ENCODE results near the gene ARFGEF2. TPM values are rescaled to one million over a fixed set of nuclear protein-coding genes. Genes with fewer than 3 reads are reported as not detected.
A peak's percentile ranks its signal among the peaks of the same experiment; 100 is the strongest.

The ARFGEF2 gene
- total and polyA plus RNA-seq, 7 donors: 11.4 to 28.2 (median 23.8) TPM

DNA sequence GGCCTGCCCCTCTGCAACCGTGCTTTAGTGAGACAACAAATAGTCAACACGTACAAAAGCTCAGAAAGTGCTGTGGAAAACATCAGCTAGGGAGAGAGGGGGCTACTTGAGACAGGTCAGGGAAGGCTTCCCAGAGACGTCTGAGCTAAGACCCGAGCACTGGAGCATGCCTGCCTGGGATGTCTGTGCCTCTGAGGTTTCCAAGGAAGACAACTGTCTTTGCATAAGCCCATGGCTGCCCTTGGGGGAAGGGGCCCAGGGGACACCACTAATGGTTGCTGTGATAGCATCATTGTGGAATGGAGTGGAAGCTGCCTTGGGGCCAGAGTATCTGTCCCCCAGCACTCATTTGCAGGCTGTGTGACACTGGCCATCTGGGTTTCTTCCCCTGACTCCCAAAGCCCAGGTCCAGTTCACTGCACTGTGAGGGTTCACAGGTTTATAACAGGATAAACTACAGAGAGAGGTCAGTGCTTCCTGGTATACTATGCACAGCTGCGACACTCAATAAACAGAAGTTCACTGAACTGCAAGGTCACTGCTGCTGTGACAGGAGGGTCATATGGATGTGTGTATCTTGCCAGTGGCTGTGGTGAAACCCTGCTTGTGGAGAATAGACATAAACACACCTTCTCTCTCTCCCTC lies 1.5 kb upstream of the ARFGEF2 start:
- H3K27ac ChIP-seq: no peak overlapping the region
- peaks cover 0 to 38% (median 28%) of the 10 kb centered on the region in 4 donors for H3K4me1 ChIP-seq
- H3K9me3 ChIP-seq: no peaks in the 10 kb centered on the region
- WGBS, 2 donors: 45 to 75% methylated on average over 5 of the region's 5 CpGs
- no peak overlapping the region for H3K4me3 ChIP-seq
- no peak for DNase-seq
- H3K27me3 ChIP-seq: no peaks in the 10 kb centered on the region
- TF ChIP-seq, protein P1, sequence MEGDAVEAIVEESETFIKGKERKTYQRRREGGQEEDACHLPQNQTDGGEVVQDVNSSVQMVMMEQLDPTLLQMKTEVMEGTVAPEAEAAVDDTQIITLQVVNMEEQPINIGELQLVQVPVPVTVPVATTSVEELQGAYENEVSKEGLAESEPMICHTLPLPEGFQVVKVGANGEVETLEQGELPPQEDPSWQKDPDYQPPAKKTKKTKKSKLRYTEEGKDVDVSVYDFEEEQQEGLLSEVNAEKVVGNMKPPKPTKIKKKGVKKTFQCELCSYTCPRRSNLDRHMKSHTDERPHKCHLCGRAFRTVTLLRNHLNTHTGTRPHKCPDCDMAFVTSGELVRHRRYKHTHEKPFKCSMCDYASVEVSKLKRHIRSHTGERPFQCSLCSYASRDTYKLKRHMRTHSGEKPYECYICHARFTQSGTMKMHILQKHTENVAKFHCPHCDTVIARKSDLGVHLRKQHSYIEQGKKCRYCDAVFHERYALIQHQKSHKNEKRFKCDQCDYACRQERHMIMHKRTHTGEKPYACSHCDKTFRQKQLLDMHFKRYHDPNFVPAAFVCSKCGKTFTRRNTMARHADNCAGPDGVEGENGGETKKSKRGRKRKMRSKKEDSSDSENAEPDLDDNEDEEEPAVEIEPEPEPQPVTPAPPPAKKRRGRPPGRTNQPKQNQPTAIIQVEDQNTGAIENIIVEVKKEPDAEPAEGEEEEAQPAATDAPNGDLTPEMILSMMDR (IDR thresholded peaks at IDR 0.05): no peak
- TF ChIP-seq POLR2A (IDR thresholded peaks at IDR 0.05): peak in 1 of 2 donors; percentile 31
- no peaks in the 10 kb centered on the region for H3K36me3 ChIP-seq
- intact Hi-C loops (cut with DNase I): no loop called here

DNA sequence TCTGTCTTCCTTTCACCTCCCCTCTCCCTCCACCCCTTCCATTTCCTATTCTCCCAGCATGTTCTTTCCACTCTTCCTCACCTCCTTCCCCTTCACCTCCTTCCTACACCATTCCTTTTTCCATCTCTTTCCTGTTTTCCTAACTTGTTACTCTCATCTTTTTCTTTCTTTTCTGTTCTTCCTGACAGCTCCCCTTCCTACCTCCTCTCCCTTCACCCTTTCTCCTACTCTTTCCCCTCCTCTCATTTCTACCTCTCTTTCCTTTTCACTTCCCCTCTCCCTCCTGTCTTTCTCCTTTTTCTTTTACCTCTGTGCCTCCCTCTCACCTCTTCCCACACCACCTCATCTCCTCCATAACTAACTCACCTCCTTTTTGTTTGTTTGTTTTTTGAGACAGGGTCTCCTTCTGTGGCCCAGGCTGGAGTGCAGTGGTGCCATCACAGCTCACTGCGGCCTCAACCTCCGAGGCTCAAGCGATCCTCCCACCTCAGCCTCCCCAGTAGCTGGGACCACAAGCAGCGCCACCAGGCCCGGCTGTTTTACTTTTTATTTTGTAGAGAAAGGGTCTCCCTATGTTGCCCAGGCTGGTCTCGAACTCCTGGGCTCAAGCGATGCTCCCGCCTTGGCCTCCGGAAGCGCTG lies 864 bp upstream of the ARFGEF2 start:
- intact Hi-C loops (cut with DNase I): no loop called here
- H3K4me1 ChIP-seq: peaks cover 0 to 38% (median 28%) of the 10 kb centered on the region in 4 donors
- no peak for DNase-seq
- 19 to 27% methylated on average over 10 of the region's 10 CpGs for WGBS, 2 donors
- H3K9me3 ChIP-seq: no peaks in the 10 kb centered on the region
- H3K27me3 ChIP-seq: no peaks in the 10 kb centered on the region
- H3K36me3 ChIP-seq: no peaks in the 10 kb centered on the region
- peak overlapping the region; percentile 91 to 93 (median 92) for H3K27ac ChIP-seq
- H3K4me3 ChIP-seq: peak overlapping the region; percentile 89 to 96 (median 92)
- TF ChIP-seq, protein P1 (IDR thresholded peaks at IDR 0.05): no peak
- no peak for TF ChIP-seq EP300 (IDR thresholded peaks at IDR 0.05)
- no peak for TF ChIP-seq POLR2AphosphoS5 (IDR thresholded peaks at IDR 0.05)
- TF ChIP-seq POLR2A (IDR thresholded peaks at IDR 0.05): no peak

DNA sequence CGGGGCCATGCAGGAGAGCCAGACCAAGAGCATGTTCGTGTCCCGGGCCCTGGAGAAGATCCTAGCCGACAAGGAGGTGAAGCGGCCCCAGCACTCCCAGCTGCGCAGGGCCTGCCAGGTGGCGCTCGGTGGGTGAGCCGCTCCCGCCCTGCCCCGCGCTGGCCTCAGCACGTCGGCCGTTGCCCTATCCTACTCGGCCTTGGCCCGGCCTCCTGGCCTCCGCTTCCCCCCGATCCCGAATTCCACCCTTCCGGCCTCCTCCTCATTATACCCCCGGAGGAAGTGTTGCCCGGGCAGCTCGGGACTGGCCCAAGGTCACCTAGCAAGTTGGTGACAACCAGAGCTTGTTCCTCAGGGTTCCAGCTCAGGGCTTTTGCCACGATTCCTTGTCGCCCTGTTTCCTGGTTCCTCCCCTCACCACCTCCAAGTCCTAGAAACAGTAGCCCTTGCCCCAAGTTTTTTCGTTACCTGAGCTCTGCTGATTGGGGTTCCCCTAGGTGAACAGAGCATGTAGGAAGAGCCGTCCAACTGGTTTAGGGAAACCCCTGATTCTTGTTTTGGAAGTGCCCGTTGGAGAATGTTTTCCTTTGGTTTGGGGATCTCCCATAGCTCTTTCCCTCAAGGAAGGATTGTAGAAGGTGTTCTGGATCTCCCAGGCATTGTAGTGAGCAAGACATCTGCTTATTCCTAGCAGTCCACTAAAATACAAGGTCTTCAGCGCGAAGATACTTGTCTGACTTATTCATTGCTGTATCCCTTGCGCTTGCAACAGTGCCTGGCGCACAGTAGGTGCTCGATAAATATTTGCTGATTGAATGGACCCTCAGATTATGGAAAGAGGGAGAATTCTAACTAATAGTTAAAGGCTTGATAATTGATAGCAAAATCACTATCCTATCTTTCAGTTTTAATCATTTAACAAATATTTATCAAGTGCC lies 641 bp downstream of the ARFGEF2 start:
- peak overlapping the region; percentile 89 to 96 (median 92) for H3K4me3 ChIP-seq
- H3K36me3 ChIP-seq: no peaks in the 10 kb centered on the region
- H3K9me3 ChIP-seq: no peaks in the 10 kb centered on the region
- WGBS, 2 donors: 3 to 10% methylated on average over 34 of the region's 34 CpGs
- H3K27ac ChIP-seq: peak overlapping the region; percentile 91 to 93 (median 92)
- H3K27me3 ChIP-seq: no peaks in the 10 kb centered on the region
- DNase-seq: no peak
- peaks cover 0 to 38% (median 30%) of the 10 kb centered on the region in 4 donors for H3K4me1 ChIP-seq
- intact Hi-C loops (cut with DNase I): no loop called here
- TF ChIP-seq EP300 (IDR thresholded peaks at IDR 0.05) (no peak), POLR2AphosphoS5 (IDR thresholded peaks at IDR 0.05) (no peak), POLR2A (IDR thresholded peaks at IDR 0.05) (no peak)
- TF ChIP-seq, protein P1 (IDR thresholded peaks at IDR 0.05): no peak

DNA sequence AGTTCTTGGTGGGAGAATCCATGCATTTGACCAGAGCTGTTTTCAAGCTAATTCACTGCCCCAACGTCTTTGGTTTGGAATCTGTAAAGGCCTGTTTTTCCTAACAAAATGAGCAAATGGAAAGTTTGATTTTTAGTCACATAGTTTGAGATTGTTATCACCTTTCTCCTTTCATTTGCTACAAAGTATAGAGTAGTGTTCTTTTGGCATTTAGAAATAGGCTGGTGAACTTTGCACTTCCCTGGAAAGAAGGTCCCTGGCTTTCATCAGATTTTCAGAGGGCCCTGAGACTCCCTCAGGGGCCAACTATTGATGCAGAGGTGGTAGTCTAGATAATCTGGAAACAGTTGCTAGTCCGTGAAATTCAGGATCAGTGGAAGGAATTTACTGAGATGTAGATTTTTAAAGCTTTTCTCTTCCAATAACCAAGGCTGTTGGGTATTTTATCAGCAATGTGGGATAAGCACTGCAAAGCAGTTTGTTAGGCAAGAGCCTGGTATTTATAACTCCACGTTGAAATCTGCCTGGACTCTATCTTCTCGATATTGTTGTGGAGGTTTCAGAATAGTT lies 1.7 kb downstream of the ARFGEF2 start:
- Histone ChIP-seq H3K27me3 (no peaks in the 10 kb centered on the region), H3K9me3 (no peaks in the 10 kb centered on the region), H3K36me3 (no peaks in the 10 kb centered on the region), H3K27ac (peak overlapping the region; percentile 26 to 93 (median 92)), H3K4me3 (peak overlapping the region in 1 of 4 donors; percentile 2), H3K4me1 (peaks cover 0 to 47% (median 37%) of the 10 kb centered on the region in 4 donors)
- no peak for DNase-seq
- intact Hi-C loops (cut with DNase I): no loop called here
- TF ChIP-seq POLR2A (IDR thresholded peaks at IDR 0.05): no peak
- TF ChIP-seq, protein P1 (IDR thresholded peaks at IDR 0.05): no peak
- TF ChIP-seq POLR2AphosphoS5 (IDR thresholded peaks at IDR 0.05): no peak
- 12 to 45% methylated on average over 4 of the region's 4 CpGs for WGBS, 2 donors
